HG02884 (cell line): Measurements from ENCODE around the gene NLRC5.
"Not testable (repeated sequence)": the region's sequence is repeated elsewhere in the genome, so short reads cannot be mapped to it uniquely, and the experiment has no call there.

Experiments
- ATAC-seq: cut with Tn5 transposase; IDR thresholded peaks from one replicate; pipeline ENCODE4 v1.9.1; 2021; ENCODE audit warnings: mild to moderate bottlenecking, moderate library complexity; ENCODE audit not compliant: unreplicated experiment

NLRC5 gene

GRCh38 chr16:57098188-57098841 lies 109.0 kb downstream of the NLRC5 start:
- ATAC-seq, result no peak

GRCh38 chr16:57099965-57100364 lies 110.6 kb downstream of the NLRC5 start:
- ATAC-seq, result not testable (repeated sequence)

- no peak for ATAC-seq
Measured at GRCh38 chr16:57100445-57100844, 111.1 kb downstream of the NLRC5 start.

GRCh38 chr16:57102888-57103851 lies 113.8 kb downstream of the NLRC5 start:
- no peak for ATAC-seq

GRCh38 chr16:57104706-57105105 lies 115.3 kb downstream of the NLRC5 start:
- no peak for ATAC-seq

GRCh38 chr16:57105184-57105583 lies 115.8 kb downstream of the NLRC5 start:
- ATAC-seq, result no peak

- ATAC-seq, result no peak
Measured at GRCh38 chr16:57106767-57107166, 117.4 kb downstream of the NLRC5 start.

- no peak for ATAC-seq
Measured at GRCh38 chr16:57107321-57107922, 118.1 kb downstream of the NLRC5 start.

- no peak for ATAC-seq
Measured at GRCh38 chr16:57108432-57108831, 119.1 kb downstream of the NLRC5 start.

- not testable (repeated sequence) for ATAC-seq
Measured at GRCh38 chr16:57109259-57110105, 120.1 kb downstream of the NLRC5 start.

- no peak for ATAC-seq
Measured at GRCh38 chr16:57110937-57111336, 121.6 kb downstream of the NLRC5 start.

GRCh38 chr16:57111420-57111819 lies 122.1 kb downstream of the NLRC5 start:
- ATAC-seq, result no peak

GRCh38 chr16:57112403-57113041 lies 123.2 kb downstream of the NLRC5 start:
- no peak for ATAC-seq

- ATAC-seq, result no peak
Measured at GRCh38 chr16:57113042-57113453, 123.7 kb downstream of the NLRC5 start.

- no peak for ATAC-seq
Measured at GRCh38 chr16:57113664-57114063, 124.3 kb downstream of the NLRC5 start.

- no peak for ATAC-seq
Measured at GRCh38 chr16:57115168-57115513, 125.8 kb downstream of the NLRC5 start.

- ATAC-seq, result no peak
Measured at GRCh38 chr16:57115514-57116182, 126.3 kb downstream of the NLRC5 start.

- ATAC-seq, result no peak
Measured at GRCh38 chr16:57118461-57119084, 129.2 kb downstream of the NLRC5 start.

- ATAC-seq, result no peak
Measured at GRCh38 chr16:57123216-57123973, 134.0 kb downstream of the NLRC5 start.
